Measurements from ENCODE around the gene BAG3.

The BAG3 gene

DNA sequence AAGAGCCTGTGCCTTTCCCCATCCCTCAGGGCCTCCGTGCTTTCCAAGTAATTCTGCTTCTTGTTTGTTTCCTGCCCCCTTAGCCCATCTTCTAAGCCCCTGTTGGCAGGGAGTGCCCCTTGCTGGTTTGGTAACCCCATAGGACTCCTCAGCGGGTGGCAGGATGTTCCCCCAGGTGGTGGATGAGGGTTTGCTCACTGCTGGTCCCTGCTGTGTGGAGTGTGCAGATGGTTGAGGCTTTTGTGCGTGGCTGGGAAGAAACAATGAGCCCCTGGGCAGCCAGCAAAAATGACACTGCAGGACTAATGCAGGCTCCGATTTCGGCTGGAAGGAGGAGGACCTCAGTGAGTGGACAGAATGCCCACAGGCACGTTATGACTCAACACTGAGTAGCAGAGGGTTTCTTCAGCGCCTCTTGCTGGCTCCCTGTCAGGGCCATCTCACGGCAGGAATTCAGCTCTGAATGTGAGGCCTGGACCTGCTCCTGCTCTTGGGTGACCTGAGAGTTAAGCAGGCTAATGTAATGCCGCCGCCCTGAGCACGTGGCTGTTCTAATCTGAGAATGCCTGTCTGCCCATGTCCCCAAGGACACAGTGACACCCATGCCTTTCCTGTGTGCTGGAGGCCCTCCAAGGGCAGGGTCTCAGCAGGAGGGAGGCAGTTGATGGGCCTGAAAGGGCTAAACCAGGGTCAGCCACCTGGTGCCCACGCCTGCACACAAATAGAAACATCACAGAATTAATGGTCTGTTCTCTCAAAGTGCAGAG, 16.6 kb downstream of the BAG3 start:
- peak in 2 of 3 experiments; percentile 77 to 87 for DNase-seq

DNA sequence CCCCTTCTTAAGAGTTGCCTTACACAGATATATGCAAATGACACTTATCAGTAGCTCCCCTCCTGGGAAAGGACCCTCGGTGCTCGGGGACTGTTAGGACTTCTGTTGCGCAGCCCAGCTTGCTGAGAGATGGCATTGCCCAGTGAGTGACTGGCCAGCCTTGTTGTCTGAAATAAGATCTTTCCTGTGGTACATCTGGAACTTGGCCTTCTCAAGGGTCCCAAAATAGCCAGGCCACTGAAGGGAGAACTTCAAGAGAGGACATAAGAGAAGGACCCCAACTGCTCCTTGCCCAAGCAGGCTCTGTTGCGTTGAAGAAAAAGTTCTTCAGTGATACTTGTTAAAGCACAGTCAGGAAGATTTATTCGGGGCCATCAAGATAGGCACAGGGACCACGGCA, 17.3 kb downstream of the BAG3 start:
- DNase-seq: no peak

DNA sequence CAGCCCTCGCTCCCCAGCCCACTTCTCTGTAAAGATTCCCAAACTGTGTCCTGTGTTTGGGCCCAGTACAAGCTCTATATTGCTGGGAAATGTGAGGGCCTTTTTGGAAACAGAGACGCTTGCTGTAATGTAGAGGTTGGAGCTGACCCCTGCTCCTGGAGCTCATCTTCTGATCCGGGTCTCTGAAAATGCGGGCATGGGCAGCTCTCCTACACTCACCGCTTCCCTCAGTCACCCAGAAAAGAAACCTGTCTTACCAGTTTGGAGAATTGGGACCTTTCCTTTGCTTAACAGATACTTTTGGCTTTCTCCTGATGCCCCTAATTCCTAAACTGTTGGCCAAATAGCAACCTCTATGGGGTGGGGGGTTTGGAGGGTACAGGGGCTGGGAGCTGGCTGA, 18.2 kb downstream of the BAG3 start:
- no peak for DNase-seq

DNA sequence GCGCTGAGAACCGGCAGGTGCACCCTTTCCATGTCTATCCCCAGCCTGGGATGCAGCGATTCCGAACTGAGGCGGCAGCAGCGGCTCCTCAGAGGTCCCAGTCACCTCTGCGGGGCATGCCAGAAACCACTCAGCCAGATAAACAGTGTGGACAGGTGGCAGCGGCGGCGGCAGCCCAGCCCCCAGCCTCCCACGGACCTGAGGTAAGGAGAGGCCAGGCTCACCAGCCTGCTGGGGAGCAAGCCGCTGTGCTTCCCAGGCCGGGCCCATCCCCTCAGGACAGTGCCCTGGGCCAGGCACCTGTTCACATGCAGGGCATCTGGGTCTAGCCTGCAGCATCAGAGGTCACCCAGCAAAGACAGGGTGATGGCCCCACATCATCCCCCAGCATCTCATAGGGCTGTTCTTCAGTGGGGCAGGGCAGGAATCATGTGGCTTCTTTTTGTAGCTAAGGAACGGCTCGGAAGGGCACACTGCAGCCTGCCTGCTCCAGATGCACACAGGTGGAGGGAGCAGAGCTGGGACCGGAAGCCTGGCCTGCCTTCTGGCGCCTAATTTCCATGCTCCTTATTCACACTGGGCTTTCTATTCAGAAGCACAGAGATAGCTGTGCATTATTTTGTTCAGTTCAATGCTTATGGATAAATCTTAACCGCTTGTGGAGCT, 18.9 kb downstream of the BAG3 start:
- DNase-seq: no peak

DNA sequence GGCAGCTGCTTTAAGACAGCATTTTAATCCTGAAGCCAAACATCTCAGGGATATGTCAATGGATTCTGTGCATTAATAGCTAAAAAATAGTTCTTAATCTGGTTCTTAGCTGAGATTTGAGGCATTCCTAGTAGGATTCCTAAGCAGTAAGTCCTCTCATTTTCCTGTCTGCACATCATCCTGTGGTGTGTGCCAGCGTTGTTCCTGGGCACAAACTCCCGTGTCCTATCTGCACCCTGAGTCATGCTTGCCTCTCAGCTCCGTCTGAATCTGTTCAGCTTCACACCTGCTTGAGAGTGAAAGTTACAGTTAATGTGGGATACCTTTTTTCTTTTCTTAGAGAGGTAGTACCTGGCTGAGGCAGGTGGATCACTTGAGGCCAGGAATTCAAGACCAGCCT, 19.5 kb downstream of the BAG3 start:
- peak in 1 of 3 experiments; percentile 2 for DNase-seq

DNA sequence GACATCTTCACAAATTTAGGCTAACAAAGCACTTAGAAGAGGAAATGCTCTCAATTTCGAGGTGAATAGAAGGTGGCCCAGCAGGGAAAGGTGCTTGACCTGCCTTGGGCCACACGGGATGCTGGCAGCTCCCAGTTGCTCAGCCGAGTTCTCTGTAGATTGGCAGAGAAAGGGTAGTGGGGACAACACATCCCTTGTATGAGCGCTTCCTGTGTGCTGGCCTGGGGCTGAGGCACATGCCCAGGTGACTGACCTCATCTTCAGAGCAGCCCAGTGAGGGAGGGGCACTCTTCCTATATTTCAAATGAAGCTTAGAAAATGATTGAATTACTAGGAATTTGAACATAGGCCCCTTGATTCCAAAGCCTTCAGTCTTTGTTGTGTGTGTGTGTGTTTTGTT, 20.2 kb downstream of the BAG3 start:
- no peak for DNase-seq

DNA sequence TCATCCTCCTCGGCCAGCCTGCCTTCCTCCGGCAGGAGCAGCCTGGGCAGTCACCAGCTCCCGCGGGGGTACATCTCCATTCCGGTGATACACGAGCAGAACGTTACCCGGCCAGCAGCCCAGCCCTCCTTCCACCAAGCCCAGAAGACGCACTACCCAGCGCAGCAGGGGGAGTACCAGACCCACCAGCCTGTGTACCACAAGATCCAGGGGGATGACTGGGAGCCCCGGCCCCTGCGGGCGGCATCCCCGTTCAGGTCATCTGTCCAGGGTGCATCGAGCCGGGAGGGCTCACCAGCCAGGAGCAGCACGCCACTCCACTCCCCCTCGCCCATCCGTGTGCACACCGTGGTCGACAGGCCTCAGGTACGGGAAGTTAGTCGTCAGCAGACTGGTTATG, 21.1 kb downstream of the BAG3 start:
- DNase-seq: no peak

DNA sequence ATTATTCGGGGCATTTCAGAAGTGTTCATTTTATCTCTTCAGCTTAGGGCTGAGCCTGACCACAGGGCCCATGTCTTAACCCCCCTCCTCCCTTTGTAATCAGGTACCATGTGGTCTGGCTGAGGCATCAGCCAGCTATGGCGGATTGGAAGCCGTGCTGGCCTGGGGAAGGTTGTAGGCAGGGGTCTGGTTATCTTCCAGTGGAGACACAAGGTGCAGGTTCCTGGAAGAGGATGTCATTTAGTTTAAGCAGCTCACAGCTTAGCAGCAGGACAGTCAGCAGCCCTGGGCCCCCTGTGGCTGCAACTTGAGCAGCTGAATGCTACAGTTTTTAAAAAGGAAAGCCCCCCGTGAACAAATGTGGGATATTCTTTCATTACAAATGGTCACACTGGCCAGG, 22.1 kb downstream of the BAG3 start:
- no peak for DNase-seq

DNA sequence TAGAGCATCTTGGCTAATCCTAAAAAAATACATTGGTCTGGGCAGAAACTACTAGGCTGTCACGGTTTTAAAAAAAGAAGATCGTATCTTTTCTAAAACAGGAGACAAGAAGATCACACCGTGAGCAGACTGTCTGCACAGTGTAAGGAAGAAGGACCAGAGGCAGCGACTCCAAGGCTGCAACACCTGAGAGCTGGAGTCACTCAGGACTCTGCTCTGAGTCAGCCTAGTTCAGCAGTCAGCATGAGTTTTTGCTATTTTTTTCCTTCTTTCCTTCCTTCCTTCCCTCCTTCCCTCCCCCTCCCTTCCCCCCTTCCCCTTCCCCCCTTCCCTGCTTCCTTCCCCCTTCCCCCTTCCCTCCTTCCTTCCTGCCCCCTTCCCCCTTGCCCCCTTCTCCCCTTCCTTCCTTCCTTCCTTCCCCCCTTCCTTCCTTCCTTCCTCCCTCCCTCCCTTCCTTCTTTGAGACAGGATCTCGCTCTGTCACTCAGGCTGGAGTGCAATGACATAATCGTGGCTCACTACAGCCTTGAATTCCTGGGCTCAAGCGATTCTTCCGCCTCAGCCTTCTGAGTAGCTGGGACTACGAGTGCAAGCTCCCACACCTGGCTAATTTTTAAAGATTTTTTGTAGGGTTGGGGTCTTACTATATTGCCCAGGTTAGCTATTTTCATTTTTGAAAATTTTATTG, 24.4 kb downstream of the BAG3 start:
- DNase-seq: no peak

DNA sequence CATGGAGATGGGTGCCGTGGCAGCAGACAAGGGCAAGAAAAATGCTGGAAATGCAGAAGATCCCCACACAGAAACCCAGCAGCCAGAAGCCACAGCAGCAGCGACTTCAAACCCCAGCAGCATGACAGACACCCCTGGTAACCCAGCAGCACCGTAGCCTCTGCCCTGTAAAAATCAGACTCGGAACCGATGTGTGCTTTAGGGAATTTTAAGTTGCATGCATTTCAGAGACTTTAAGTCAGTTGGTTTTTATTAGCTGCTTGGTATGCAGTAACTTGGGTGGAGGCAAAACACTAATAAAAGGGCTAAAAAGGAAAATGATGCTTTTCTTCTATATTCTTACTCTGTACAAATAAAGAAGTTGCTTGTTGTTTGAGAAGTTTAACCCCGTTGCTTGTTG, 25.9 kb downstream of the BAG3 start:
- DNase-seq: no peak

DNA sequence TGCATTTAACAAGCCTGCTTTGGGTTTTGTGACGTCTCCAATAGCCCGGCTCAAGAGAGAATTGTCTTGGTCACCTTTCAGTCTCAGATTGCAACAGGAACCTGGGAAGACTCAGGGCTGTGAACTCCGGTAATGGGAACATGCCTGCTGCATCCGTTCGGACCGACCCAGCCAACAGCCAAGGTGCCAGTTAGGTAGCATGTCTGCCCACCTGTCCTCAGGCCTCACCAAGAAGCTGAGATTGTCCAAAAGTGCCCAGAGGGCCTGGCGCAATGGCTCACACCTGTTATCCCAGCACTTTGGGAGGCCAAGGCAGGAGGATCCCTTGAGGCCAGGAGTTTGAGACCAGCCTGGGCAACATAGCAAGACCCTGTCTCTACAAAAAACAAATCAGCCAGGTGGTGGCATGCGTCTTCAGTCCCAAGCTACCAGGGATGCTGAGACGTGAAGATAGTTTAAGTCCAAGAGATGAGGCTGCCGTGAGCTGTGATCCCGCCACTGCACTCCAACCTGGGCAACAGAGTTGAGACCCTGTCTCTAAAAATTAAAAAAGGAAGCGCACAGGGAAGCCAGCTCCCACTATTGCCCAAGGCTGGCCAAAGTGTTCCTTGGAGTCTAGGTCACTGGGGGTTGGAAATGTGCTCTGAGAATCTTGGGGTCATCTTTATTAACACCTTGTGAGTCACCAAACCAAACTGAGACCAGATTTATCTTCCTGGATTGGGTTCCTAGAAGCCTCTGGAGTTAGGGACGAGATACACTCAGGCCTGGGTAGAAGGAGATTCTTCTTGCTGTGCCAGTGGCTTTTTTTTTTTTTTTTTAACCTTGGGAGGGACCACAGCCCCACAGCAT, 26.9 kb downstream of the BAG3 start:
- DNase-seq: no peak

DNA sequence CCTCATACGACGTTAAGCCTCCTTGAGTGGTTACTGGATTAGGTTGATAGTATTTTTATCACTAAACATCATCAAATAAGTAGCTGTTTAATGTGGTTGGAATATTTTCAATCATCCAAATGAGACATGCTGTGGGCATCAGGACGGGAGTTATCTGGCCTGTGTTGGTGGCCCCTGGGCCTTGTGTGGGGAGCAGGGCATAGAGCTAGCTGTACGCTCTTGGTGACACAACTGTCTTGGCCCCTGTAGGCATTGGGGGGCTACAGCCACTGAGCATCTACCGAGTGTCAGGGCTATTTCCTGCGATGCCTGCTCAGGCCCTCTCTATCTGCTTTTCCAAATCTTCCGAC, 28.3 kb downstream of the BAG3 start:
- DNase-seq: no peak

DNA sequence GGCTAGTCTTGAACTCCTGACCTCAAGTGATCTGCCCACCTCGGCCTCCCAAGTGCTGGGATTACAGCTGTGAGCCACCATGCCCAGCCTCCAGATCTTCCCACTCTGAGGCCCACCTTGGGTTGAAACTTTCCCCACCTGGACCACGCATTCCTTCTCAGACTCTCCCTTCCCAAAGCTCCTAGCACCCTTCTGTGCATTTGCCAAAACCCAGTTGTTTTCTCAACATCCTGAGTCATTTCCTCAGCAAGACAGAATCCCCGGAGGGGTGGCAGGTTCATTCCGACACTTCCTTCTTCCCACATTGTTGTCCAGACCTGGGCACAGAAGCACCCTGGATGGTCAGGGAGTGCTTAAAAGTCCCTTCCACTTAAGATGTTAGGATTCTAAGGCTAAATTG, 28.9 kb downstream of the BAG3 start:
- no peak for DNase-seq

DNA sequence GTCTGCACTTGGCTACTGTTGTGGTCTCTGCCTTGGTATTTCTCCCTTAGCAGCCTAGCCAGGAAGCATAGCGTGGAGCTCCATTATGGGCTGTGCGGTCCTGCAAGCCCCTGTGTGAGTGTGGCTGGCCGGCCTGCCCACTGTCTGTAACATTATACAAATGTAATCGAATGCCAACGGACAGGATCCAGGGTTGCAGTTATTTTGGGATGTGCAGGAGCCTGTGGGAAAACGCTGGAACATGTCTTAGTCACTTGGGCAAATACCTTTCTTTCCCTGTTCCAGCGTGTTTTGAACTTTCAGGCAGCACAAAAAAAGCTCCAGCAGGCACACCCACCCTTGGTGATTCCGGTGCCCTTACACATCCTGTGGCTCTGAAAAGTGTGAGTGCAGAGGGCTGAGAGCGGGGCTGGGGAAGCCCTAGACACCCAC, 29.5 kb downstream of the BAG3 start:
- no peak for DNase-seq

DNA sequence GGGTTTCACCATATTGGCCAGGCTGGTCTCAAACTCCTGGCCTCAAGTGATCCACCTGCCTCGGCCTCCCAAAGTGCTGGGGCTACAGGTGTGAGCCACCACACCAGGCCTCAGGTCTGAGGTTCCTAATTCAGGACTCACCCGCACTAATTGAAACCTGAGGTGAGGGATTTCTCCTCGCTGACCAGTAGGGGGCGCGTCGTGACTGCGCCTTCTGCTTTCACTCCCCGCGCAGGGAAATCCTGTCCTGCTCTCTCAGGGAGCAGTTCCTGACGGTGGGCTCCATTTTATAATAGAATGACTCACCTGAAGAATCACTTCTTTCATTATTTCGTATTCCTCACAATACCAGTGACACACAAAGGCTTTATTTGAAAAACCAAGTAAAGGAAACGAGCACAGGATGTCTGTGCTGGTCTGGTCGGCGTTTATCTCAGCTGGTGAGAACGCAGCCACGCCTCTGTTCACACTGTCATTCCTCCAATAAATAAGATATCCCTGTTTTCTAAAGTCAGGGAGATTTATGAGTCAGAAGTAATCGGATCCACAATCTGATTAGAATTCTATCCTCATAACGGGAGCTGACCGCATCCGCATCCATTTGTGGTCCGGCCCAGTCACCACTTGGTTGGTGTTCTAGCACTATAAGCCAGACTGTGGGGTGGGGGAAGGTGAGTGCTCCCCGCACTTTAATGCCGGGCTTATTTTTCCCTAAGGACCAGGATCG, 35.4 kb downstream of the BAG3 start:
- DNase-seq: peak; percentile 21 to 70 (median 66)

DNA sequence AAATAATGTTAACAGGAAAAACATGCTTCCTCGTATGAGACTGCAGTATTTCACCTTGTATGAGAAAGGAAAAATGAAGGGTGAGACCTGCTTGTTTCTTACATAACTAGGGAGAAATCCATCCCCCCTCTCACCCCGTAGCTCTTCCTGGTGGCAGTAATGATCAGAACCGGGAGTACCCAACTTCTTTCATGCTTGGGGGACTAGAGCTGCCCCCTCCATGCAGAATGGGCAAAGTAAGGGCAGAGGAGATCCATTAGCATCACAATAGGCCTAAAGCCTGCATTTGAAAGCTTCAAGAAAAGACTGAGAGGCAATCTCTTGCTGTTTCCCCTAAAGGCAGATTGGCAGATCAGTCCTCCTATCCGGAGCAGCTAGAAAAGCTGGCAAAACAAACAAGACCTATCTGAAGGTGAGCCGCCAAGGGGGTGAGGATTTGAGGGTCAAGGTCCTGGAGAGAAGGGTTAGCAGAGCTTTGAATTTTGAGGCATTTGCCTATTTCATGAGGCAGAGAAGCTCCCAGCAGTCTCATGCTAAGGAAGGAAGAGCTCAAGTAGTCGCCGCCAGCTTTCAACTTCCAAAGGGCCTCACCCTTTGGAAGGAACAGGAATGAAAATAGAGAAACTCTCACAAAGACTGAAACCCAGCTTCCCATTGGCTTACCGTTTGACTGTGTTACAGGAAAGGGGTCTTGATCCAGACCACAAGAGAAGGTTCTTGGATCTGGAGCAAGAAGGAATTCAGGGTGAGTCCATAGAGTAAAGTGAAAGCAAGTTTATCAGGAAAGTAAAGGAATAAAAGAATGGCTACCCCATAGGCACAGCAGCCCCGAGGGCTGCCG, 36.2 kb downstream of the BAG3 start:
- no peak for DNase-seq

DNA sequence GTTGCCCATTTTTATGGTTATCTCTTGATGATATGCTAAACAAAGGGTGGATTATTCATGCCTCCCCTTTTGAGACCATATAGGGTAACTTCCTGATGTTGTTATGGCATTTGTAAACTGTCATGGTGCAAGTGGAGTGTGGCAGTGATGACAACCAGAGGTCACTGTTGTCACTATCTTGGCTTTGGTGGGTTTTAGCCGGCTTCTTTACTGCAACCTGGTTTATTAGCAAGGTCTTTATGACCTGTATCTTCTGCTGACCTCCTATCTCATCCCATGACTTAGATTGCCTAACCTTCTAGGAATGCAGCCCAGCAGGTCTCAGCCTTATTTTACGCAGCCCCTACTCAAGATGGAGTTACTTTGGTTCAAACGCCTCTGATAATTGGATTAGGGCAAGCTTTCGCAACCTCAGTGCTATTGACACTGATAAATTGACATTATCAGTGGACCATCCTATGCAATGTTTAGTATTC, 36.9 kb downstream of the BAG3 start:
- DNase-seq: no peak

DNA sequence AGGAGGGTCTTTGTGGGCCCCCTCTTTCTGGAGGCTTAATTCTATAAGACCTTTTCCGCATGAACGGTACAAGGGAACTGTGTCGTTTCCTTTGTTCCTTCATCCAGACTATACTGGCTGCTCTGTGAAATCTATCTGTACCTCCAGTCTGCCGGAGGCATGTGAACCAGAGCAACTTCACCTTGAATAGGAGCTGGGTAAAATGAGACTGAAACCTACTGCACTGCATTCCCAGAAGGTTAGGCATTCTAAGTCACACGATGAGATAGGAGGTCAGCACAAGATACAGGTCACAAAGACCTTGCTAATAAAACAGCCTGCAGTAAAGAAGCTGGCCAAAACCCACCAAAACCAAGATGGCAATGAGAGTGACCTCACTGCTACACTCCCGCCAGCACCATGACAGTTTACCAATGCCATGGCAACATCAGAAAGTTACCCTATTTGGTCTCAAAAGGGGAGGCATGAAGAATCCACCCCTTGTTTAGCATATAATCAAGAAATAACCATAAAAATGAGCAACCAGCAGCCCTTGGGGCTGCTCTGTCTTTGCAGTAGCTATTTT, 37.9 kb downstream of the BAG3 start:
- DNase-seq: peak in 1 of 3 experiments; percentile 1

DNA sequence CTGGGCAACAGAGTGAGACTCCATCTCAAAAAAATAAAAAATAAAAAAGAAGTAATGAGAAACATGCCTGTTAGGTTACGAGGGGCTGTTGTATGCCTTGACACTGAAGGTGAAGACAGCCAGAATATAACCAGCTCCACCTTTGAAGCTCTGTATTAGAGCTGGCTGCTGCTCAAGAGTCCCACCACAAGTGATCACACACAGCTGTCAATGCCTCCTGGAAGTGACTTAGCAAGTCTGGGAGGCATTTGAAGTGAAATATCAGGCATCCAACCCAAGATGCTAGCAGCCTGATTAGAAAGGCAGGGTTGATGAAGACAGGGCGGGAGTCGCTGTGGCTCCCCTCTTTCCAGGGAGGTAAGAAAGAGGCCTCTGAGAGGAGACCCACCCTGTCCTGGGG, 40.5 kb downstream of the BAG3 start:
- DNase-seq: no peak

DNA sequence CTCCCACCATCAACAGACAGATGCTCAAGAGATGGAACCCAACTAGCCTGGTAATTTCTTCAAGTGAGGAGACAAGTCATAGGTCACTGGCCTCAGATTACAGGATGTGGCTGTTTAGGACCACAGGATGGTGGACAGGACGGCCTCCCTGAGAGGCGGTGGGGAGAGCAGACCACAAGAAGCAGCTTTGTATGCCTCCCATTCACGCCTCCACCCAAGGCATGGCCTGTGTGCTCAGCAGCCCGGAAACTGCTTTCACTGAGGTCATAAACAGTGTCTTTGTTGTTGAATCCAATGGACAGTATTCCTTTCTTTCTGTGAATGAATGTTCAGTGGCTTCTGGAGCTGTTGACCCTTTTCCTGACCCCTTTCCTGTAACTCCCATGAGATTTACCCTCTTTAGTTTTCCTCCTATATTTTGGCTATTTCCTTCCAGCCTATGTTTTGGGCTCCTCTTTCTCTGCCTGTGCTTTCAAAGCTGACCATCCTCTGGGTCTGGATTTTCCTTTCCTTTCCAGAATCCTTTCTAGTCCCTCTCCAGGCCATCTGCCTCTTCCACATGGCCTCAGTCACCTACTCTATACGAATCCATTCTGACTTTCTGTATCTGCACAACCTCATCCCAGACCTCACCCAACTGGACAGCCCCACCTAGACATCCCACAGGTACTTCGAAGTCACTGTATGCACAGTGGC, 42.2 kb downstream of the BAG3 start:
- DNase-seq: no peak

Data from NCI-H1417 (cell line).